Right lobe of liver (tissue), 4 donors: ENCODE results near the gene XBP1.

Source experiments
- POLR2A ChIP-seq: fragments of 450-650 bp; IDR thresholded peaks from one replicate; pipeline ENCODE4 v1.6.1; 2017; ENCODE audit warnings: antibody characterized with exemption, mild to moderate bottlenecking
- TF ChIP-seq, protein P1 (sequence below), 4 donors: fragments of 200-600 bp in 3 of 4; fragments of 450-650 bp in 1 of 4; IDR thresholded peaks; one replicate each; pipeline versions ENCODE4 v1.5.1 to v1.8.0; 2016 to 2022; ENCODE audit warnings: antibody characterized with exemption in 4 of 4, mild to moderate bottlenecking in 2 of 4
- donor health status: DM: no; HTN: no; CAD: no.
- donor health status: DM: no; HTN: no; CAD: no.
- donor health status: DM: no; HTN: yes; CAD: no.

DNA sequence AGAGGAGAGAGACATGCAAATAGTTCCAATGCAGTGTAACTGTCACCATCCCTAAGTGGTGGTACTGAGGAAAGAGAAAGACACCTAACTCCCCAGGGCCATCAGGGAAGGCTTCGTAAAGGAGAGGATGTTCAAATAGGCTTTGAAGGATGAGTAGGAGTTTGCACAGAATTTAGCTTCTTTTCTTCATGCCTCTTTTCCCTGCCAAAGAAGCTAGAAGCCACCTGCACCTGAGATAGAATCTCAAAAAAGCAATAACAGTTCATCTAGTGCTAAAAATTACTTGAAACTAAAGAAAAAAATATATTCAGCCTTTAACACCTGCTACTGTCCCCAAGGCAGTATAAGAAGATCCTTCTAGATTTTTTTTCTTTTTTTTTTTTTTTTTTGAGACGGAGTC is 16.7 kb upstream of the XBP1 start:
- TF ChIP-seq, protein P1, sequence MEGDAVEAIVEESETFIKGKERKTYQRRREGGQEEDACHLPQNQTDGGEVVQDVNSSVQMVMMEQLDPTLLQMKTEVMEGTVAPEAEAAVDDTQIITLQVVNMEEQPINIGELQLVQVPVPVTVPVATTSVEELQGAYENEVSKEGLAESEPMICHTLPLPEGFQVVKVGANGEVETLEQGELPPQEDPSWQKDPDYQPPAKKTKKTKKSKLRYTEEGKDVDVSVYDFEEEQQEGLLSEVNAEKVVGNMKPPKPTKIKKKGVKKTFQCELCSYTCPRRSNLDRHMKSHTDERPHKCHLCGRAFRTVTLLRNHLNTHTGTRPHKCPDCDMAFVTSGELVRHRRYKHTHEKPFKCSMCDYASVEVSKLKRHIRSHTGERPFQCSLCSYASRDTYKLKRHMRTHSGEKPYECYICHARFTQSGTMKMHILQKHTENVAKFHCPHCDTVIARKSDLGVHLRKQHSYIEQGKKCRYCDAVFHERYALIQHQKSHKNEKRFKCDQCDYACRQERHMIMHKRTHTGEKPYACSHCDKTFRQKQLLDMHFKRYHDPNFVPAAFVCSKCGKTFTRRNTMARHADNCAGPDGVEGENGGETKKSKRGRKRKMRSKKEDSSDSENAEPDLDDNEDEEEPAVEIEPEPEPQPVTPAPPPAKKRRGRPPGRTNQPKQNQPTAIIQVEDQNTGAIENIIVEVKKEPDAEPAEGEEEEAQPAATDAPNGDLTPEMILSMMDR (IDR thresholded peaks at IDR 0.05), result no peak
- no peak for TF ChIP-seq POLR2A
